ENCODE measurements around the gene RPS26. TPM values are rescaled to one million over a fixed set of nuclear protein-coding genes. Genes with fewer than 3 reads are reported as not detected.

RPS26 gene
- polyA plus RNA-seq, 2 of the 4 experiments (the other 2 are of a cell fraction), result 524 to 779 TPM

DNA sequence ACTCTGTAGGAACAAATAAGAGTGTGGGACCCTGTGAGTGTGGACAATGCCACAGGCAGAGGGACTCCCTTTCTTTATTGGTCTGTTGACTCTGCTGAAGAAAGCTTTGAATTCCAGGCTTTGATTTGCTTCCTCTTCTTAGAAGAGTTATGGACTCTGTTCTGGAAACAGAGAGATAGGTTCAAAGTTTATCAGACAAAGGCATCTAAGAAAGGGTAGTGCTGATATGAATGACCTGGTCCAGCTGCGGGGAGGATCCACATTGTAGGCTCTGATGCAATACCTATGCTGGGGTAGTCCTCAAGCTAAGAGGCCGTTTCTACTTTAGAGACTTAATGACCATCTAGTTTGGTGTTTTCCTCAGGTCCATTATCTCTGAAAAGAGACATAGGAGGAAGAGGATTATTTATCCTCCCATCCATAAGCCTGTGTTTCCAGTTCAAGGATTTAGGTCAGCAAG is 31.6 kb upstream of the RPS26 start:
- ChIA-PET CTCF (interaction anchor here (0.7 to 4.3 kb wide), 5 partner anchors 9 to 55 kb away, joined by 3 to 28 read pairs (median 7); partner anchors contain the start of gene SUOX), POLR2A (no interaction called here)
- Histone ChIP-seq H3K4me1 (peaks cover 6% of the 10 kb centered on the region; the same call in 2 of the 3 replicates), H3K27ac (no peak overlapping the region), H3K4me3 (no peak overlapping the region), H3K4me2 (no peak overlapping the region), H3K9me3 (no peaks in the 10 kb centered on the region)
- FAIRE-seq (no peak), ATAC-seq (no peak), DNase-seq (ENCODE audit: low read depth in 1 of 2, low spot score in 1 of 2) (no peak)
- 47% methylated on average over 2 of the region's 2 CpGs for WGBS (ENCODE audit: missing lambda C conversion rate)
- no peak for TF ChIP-seq MAZ (IDR thresholded peaks at IDR 0.05; ENCODE audit: borderline replicate concordance, low read depth, low read length)
- TF ChIP-seq, protein P1, sequence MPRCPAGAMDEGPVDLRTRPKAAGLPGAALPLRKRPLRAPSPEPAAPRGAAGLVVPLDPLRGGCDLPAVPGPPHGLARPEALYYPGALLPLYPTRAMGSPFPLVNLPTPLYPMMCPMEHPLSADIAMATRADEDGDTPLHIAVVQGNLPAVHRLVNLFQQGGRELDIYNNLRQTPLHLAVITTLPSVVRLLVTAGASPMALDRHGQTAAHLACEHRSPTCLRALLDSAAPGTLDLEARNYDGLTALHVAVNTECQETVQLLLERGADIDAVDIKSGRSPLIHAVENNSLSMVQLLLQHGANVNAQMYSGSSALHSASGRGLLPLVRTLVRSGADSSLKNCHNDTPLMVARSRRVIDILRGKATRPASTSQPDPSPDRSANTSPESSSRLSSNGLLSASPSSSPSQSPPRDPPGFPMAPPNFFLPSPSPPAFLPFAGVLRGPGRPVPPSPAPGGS (IDR thresholded peaks at IDR 0.05), result no peak

DNA sequence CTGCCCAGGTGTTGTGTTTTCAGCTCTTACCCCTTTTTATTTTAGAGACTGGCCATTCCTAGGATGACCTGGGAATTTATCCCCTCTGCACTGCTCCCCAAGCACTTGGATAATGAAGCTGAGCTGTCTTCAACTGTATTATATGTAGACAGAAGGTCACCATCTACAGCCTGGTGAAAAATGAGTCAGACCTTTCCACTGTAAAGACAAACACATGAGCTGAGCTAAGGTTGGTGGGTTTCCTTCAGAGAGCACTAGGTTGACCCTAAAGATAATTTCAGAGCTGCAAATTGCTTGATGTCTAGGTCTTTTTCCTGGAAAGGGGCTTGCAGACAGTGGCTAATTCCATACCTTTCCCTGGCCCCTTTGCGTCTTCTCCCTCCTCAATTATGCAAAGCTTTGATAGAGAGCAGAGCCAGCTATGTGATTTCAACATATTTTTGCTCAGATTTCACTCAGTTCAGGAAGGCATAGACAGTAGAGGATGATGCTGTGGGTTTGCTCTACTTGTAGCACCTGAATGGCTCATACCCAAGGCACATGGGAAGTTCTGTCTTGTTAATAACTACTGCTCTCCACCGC is 30.1 kb upstream of the RPS26 start:
- H3K27ac ChIP-seq, result no peak overlapping the region
- CTCF ChIA-PET, result interaction anchor here (1.1 to 5.7 kb wide), 4 partner anchors 15 to 273 kb away, joined by 3 to 33 read pairs (median 14); partner anchors contain the start of gene SUOX
- peaks cover 6% of the 10 kb centered on the region; the same call in 2 of the 3 replicates for H3K4me1 ChIP-seq
- ATAC-seq, result no peak
- no peak overlapping the region for H3K4me2 ChIP-seq
- H3K4me3 ChIP-seq, result no peak overlapping the region
- TF ChIP-seq KDM1A (IDR thresholded peaks at IDR 0.05; ENCODE audit: low read depth) (no peak), HMGXB4 (CRISPR knock-in tag; IDR thresholded peaks at IDR 0.05; ENCODE audit: borderline replicate concordance) (no peak), CTCF (IDR thresholded peaks at IDR 0.05) (no peak), FOSL2 (IDR thresholded peaks at IDR 0.05) (no peak), FOSL2 (CRISPR knock-in tag; IDR thresholded peaks at IDR 0.05) (no peak), MYC (IDR thresholded peaks at IDR 0.05; ENCODE audit: borderline replicate concordance, low read length) (no peak), HOXB13 (CRISPR knock-in tag; IDR thresholded peaks at IDR 0.05; ENCODE audit: low read depth) (no peak), GATA3 (IDR thresholded peaks at IDR 0.05; ENCODE audit: borderline replicate concordance) (no peak), FOXS1 (CRISPR knock-in tag; IDR thresholded peaks at IDR 0.05) (no peak), RNF2 (IDR thresholded peaks at IDR 0.05; ENCODE audit: borderline replicate concordance, low read depth) (no peak), RCOR1 (IDR thresholded peaks at IDR 0.05; ENCODE audit: low read depth, low read length) (no peak), ZFP36 (IDR thresholded peaks at IDR 0.05; ENCODE audit: borderline replicate concordance, partially characterized antibody) (no peak), HEYL (CRISPR knock-in tag; IDR thresholded peaks at IDR 0.05) (no peak), KDM5A (IDR thresholded peaks at IDR 0.05) (no peak), MAX (IDR thresholded peaks at IDR 0.05) (no peak), CEBPB (IDR thresholded peaks at IDR 0.05) (no peak)
- TF ChIP-seq, protein P2, sequence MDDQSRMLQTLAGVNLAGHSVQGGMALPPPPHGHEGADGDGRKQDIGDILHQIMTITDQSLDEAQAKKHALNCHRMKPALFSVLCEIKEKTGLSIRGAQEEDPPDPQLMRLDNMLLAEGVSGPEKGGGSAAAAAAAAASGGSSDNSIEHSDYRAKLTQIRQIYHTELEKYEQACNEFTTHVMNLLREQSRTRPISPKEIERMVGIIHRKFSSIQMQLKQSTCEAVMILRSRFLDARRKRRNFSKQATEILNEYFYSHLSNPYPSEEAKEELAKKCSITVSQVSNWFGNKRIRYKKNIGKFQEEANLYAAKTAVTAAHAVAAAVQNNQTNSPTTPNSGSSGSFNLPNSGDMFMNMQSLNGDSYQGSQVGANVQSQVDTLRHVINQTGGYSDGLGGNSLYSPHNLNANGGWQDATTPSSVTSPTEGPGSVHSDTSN (IDR thresholded peaks at IDR 0.05), result no peak
- H3K9me3 ChIP-seq, result no peaks in the 10 kb centered on the region
- POLR2A ChIA-PET, result no interaction called here
- WGBS (ENCODE audit: missing lambda C conversion rate), result 92% methylated on average over 2 of the region's 2 CpGs
- no peak for DNase-seq (ENCODE audit: low read depth in 1 of 2, low spot score in 1 of 2)
- no peak for FAIRE-seq
